Stimulated activated CD4-positive, alpha-beta T cell treated with anti-CD3 and anti-CD28 coated beads, Interleukin-4, amount 100 ng/mL, for 1 hour (primary cell): Measurements from ENCODE around the gene SUCLG2.
"Not testable (repeated sequence)": the region's sequence is repeated elsewhere in the genome, so short reads cannot be mapped to it uniquely, and the experiment has no call there.

Experiments
- DNase-seq: peaks from one replicate; pipeline ENCODE4 v3.0.0-alpha.2; 2020

The SUCLG2 gene

GRCh38 chr3:67557848-67558355, 96.5 kb downstream of the SUCLG2 start:
- DNase-seq, result no peak

- DNase-seq, result no peak
Observed at GRCh38 chr3:67551361-67552016, 102.9 kb downstream of the SUCLG2 start.

- DNase-seq, result no peak
Observed at GRCh38 chr3:67550541-67550940, 103.9 kb downstream of the SUCLG2 start.

GRCh38 chr3:67542502-67543250, 111.7 kb downstream of the SUCLG2 start:
- not testable (repeated sequence) for DNase-seq

- no peak for DNase-seq
Observed at GRCh38 chr3:67540198-67540894, 114.1 kb downstream of the SUCLG2 start.

GRCh38 chr3:67537203-67537602, 117.2 kb downstream of the SUCLG2 start:
- not testable (repeated sequence) for DNase-seq

GRCh38 chr3:67535006-67535405, 119.4 kb downstream of the SUCLG2 start:
- DNase-seq, result no peak

GRCh38 chr3:67534594-67534993, 119.8 kb downstream of the SUCLG2 start:
- no peak for DNase-seq

GRCh38 chr3:67531181-67532101, 123.0 kb downstream of the SUCLG2 start:
- no peak for DNase-seq

- DNase-seq, result no peak
Observed at GRCh38 chr3:67529915-67530314, 124.5 kb downstream of the SUCLG2 start.

- no peak for DNase-seq
Observed at GRCh38 chr3:67529337-67529736, 125.1 kb downstream of the SUCLG2 start.

- no peak for DNase-seq
Observed at GRCh38 chr3:67526246-67526645, 128.2 kb downstream of the SUCLG2 start.

GRCh38 chr3:67524046-67524445, 130.4 kb downstream of the SUCLG2 start:
- DNase-seq, result no peak

GRCh38 chr3:67522081-67522480, 132.3 kb downstream of the SUCLG2 start:
- no peak for DNase-seq

- no peak for DNase-seq
Observed at GRCh38 chr3:67521053-67521646, 133.3 kb downstream of the SUCLG2 start.

- DNase-seq, result no peak
Observed at GRCh38 chr3:67518236-67518635, 136.2 kb downstream of the SUCLG2 start.

GRCh38 chr3:67517781-67518180, 136.6 kb downstream of the SUCLG2 start:
- DNase-seq, result no peak

GRCh38 chr3:67516496-67516895, 137.9 kb downstream of the SUCLG2 start:
- DNase-seq, result no peak

- no peak for DNase-seq
Observed at GRCh38 chr3:67515778-67516177, 138.6 kb downstream of the SUCLG2 start.

- DNase-seq, result no peak
Observed at GRCh38 chr3:67509471-67510075, 144.8 kb downstream of the SUCLG2 start.

GRCh38 chr3:67507584-67507983, 146.8 kb downstream of the SUCLG2 start:
- DNase-seq, result no peak

- DNase-seq, result no peak
Observed at GRCh38 chr3:67500709-67501108, 153.7 kb downstream of the SUCLG2 start.
